ENCODE data around the gene MPP2. TPM values are rescaled to one million over a fixed set of nuclear protein-coding genes. Genes with fewer than 3 reads are reported as not detected.
A peak's percentile ranks its signal among the peaks of the same experiment; 100 is the strongest.

Gene MPP2
- total and polyA plus RNA-seq, 2 experiments from 2014 or later: 4.1 to 5.1 TPM

DNA sequence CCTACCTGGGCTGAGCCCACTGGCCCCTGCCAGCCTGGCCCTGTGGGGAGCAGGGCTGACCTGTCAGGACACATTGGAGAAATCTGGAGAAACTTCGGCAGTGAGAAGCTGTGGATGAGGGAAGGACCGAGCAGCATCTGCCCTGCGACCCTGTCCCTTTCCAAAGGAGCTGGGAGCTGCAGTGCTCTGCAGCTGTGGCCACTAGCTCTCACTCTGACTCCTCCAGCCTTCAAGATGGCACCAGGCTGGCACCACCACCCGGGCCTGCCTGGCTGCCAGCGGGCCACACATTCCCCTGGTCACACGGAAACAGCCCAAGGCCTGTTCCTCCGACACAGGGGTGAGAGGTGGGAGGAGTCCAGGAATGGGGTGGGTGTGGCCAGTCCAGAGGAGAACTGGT is 30.3 kb downstream of the MPP2 start:
- no peak overlapping the region for H3K27ac ChIP-seq
- H3K36me3 ChIP-seq (ENCODE audit: low read depth): no peaks in the 10 kb centered on the region
- H3K79me2 ChIP-seq (ENCODE audit: insufficient read depth): no peaks in the 10 kb centered on the region
- H3K9me3 ChIP-seq (ENCODE audit: low read depth): no peaks in the 10 kb centered on the region
- TF ChIP-seq EZH2 (IDR thresholded peaks at IDR 0.05; ENCODE audit: insufficient read depth, poor library complexity, severe bottlenecking) (no peak), EZH2phosphoT487 (IDR thresholded peaks at IDR 0.05; ENCODE audit: insufficient read depth, low read depth) (no peak)
- H2AFZ ChIP-seq: no peak overlapping the region
- no peak overlapping the region for H3K9ac ChIP-seq
- no peaks in the 10 kb centered on the region for H3K9me2 ChIP-seq (ENCODE audit: insufficient read depth)
- DNase-seq: no peak
- no peak overlapping the region for H3K4me2 ChIP-seq (ENCODE audit: unreplicated experiment)
- H4K20me1 ChIP-seq (ENCODE audit: insufficient read depth): no peaks in the 10 kb centered on the region
- no peaks in the 10 kb centered on the region; the same call in 1 of the 2 replicates for H3K27me3 ChIP-seq (replicated peaks; ENCODE audit: insufficient read depth)
- H3K4me1 ChIP-seq (ENCODE audit: insufficient read depth): no peaks in the 10 kb centered on the region
- in situ Hi-C loops (cut with MboI): no loop called here
- 89 to 92% methylated on average over 7 of the region's 7 CpGs for WGBS, 2 experiments (ENCODE audit: low coverage in 1 of 2, low lambda C conversion rate in 2 of 2, missing lambda C conversion rate in 2 of 2)
- H3K4me3 ChIP-seq: no peak overlapping the region
- no peaks in the 10 kb centered on the region for H3F3A ChIP-seq (ENCODE audit: insufficient read depth)

- Histone ChIP-seq H3F3A (ENCODE audit: insufficient read depth) (no peaks in the 10 kb centered on the region), H3K4me3 (no peak overlapping the region), H2AFZ (no peak overlapping the region), H3K27me3 (replicated peaks; ENCODE audit: insufficient read depth) (no peaks in the 10 kb centered on the region; the same call in none of the 2 replicates), H3K79me2 (ENCODE audit: insufficient read depth) (no peaks in the 10 kb centered on the region), H3K4me2 (ENCODE audit: unreplicated experiment) (no peak overlapping the region), H4K20me1 (ENCODE audit: insufficient read depth) (no peaks in the 10 kb centered on the region), H3K9me3 (ENCODE audit: low read depth) (no peaks in the 10 kb centered on the region), H3K9ac (no peak overlapping the region), H3K36me3 (ENCODE audit: low read depth) (no peaks in the 10 kb centered on the region), H3K27ac (no peak overlapping the region), H3K4me1 (ENCODE audit: insufficient read depth) (no peaks in the 10 kb centered on the region), H3K9me2 (ENCODE audit: insufficient read depth) (no peaks in the 10 kb centered on the region)
- TF ChIP-seq EZH2phosphoT487 (IDR thresholded peaks at IDR 0.05; ENCODE audit: insufficient read depth, low read depth): no peak
- TF ChIP-seq EZH2 (IDR thresholded peaks at IDR 0.05; ENCODE audit: insufficient read depth, poor library complexity, severe bottlenecking): no peak
- peak; percentile 43 for DNase-seq
- 48 to 68% methylated on average over 3 of the region's 3 CpGs for WGBS, 2 experiments (ENCODE audit: low coverage in 1 of 2, low lambda C conversion rate in 2 of 2, missing lambda C conversion rate in 2 of 2)
- in situ Hi-C loops (cut with MboI): no loop called here
These were observed 31.7 kb downstream of the MPP2 start for GRCh38 chr17:43875476-43876147.

DNA sequence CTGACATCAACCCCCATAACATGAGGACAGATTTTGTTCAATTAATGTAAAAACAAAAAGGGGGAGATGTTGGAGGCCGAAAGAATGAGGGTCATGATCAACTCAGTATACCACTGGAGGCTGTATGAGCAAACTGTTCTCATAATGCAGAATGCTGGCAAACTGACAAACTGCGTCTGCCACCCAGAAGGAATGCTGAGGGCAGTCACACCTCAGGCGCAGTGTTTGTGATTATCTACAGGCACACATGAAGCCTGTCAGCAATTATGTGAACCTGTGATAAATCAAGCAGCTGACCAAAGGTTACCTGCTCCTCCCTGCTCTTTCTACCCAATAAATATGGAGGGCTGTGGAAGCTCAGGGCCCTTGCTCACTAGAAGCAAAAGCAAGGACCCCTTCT is 33.0 kb downstream of the MPP2 start:
- H3K36me3 ChIP-seq (ENCODE audit: low read depth): no peaks in the 10 kb centered on the region
- no peak overlapping the region for H3K27ac ChIP-seq
- H3K27me3 ChIP-seq (replicated peaks; ENCODE audit: insufficient read depth): peaks cover 6% of the 10 kb centered on the region
- in situ Hi-C loops (cut with MboI): no loop called here
- no peak overlapping the region for H3K4me2 ChIP-seq (ENCODE audit: unreplicated experiment)
- DNase-seq: no peak
- 75 to 79% methylated on average over 3 of the region's 3 CpGs for WGBS, 2 experiments (ENCODE audit: low coverage in 1 of 2, low lambda C conversion rate in 2 of 2, missing lambda C conversion rate in 2 of 2)
- H3K79me2 ChIP-seq (ENCODE audit: insufficient read depth): no peaks in the 10 kb centered on the region
- H4K20me1 ChIP-seq (ENCODE audit: insufficient read depth): no peaks in the 10 kb centered on the region
- no peaks in the 10 kb centered on the region for H3K4me1 ChIP-seq (ENCODE audit: insufficient read depth)
- no peaks in the 10 kb centered on the region for H3F3A ChIP-seq (ENCODE audit: insufficient read depth)
- H3K9me3 ChIP-seq (ENCODE audit: low read depth): no peaks in the 10 kb centered on the region
- TF ChIP-seq EZH2 (IDR thresholded peaks at IDR 0.05; ENCODE audit: insufficient read depth, poor library complexity, severe bottlenecking) (no peak), EZH2phosphoT487 (IDR thresholded peaks at IDR 0.05; ENCODE audit: insufficient read depth, low read depth) (no peak)
- H3K4me3 ChIP-seq: no peak overlapping the region
- H3K9ac ChIP-seq: no peak overlapping the region
- no peak overlapping the region for H2AFZ ChIP-seq
- H3K9me2 ChIP-seq (ENCODE audit: insufficient read depth): no peaks in the 10 kb centered on the region

GRCh38 chr17:43873815-43874214 is 33.5 kb downstream of the MPP2 start:
- no peak for DNase-seq
- WGBS, 2 experiments (ENCODE audit: low coverage in 1 of 2, low lambda C conversion rate in 2 of 2, missing lambda C conversion rate in 2 of 2): 23 to 28% methylated on average over 6 of the region's 6 CpGs

More at GRCh38 chr17:43873815-43874214, 33.5 kb downstream of the MPP2 start:
- H3K79me2 ChIP-seq (ENCODE audit: insufficient read depth): no peaks in the 10 kb centered on the region
- no peak for TF ChIP-seq EZH2phosphoT487 (IDR thresholded peaks at IDR 0.05; ENCODE audit: insufficient read depth, low read depth)
- TF ChIP-seq EZH2 (IDR thresholded peaks at IDR 0.05; ENCODE audit: insufficient read depth, poor library complexity, severe bottlenecking): no peak
- H3K36me3 ChIP-seq (ENCODE audit: low read depth): no peaks in the 10 kb centered on the region
- no peaks in the 10 kb centered on the region for H4K20me1 ChIP-seq (ENCODE audit: insufficient read depth)
- no peak overlapping the region for H2AFZ ChIP-seq
- H3K4me1 ChIP-seq (ENCODE audit: insufficient read depth): no peaks in the 10 kb centered on the region
- H3K9ac ChIP-seq: no peak overlapping the region
- H3K27ac ChIP-seq: no peak overlapping the region
- H3K27me3 ChIP-seq (replicated peaks; ENCODE audit: insufficient read depth): peaks cover 10% of the 10 kb centered on the region
- no peaks in the 10 kb centered on the region for H3K9me3 ChIP-seq (ENCODE audit: low read depth)
- H3K4me2 ChIP-seq (ENCODE audit: unreplicated experiment): no peak overlapping the region
- H3K4me3 ChIP-seq: no peak overlapping the region
- no peaks in the 10 kb centered on the region for H3K9me2 ChIP-seq (ENCODE audit: insufficient read depth)
- in situ Hi-C loops (cut with MboI): no loop called here
- H3F3A ChIP-seq (ENCODE audit: insufficient read depth): no peaks in the 10 kb centered on the region

Data from GM23248 (cell line).